Measurements from ENCODE around the gene OCEL1.
"Not testable (repeated sequence)": the region's sequence is repeated elsewhere in the genome, so short reads cannot be mapped to it uniquely, and the experiment has no call there.

Gene OCEL1

DNA sequence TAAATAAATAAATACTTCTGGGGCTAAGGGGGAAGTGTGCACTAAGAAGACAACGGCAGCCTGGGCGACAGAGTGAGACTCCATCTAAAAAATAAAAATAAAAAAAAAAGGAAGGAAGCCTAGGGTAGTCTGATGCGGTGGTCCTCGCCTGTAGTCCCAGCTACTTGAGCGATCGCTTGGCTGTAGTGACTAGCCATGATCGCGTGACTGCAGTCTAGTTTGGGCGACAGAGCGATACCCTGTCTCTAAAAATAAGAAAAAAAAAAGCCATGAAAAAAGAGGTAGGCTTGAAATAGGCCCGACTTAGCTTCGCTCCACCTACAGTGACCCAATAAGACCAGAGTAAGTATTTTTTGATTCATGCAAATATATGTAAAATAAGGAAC lies 40.6 kb downstream of the OCEL1 start:
- no peak for DNase-seq

DNA sequence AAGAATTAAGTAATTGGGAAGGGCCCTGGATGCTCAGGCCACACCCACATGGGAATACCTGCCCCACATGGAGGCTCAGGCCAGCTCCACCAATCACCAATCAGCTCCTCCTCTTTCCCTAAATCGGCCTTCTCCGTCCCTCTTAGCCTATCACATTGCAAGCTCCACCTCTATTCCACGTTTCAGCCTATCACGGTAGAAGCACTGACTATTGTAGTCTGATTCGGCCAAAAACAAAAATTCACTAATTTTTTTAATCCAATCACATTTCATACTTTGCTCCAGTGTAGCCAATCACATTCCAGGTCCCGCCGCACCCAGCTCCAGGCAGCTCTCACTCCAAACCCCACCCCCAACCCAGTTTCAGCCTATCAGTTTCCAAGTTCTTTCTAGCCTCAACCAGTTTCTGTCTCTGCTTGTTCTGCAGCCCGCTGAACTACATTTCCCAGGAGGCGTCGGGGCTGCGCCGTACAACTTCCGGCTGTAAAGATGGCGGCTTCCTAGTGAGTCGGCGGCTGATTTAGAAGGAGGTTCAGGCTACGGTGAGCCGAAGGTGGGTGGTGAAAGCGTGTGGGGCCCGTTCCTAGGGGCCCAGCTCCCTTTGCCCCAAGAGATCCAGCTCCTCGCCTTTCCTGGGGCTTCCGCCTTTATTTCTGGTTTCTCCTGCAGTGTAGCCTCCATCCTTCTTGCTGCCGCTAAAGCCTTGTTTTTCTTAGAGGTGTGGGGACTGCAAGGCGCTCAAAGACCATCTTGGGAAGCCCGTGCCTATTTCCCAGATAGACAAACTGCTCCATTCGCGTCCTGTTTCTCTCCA lies 41.2 kb downstream of the OCEL1 start, which contains the start of gene BABAM1:
Gene BABAM1 (plus strand): TSS at position 469 of the 814 bp plus-strand sequence. CDS start 1,364 bp downstream, outside the sequence.
- peak; percentile 97 for DNase-seq

DNA sequence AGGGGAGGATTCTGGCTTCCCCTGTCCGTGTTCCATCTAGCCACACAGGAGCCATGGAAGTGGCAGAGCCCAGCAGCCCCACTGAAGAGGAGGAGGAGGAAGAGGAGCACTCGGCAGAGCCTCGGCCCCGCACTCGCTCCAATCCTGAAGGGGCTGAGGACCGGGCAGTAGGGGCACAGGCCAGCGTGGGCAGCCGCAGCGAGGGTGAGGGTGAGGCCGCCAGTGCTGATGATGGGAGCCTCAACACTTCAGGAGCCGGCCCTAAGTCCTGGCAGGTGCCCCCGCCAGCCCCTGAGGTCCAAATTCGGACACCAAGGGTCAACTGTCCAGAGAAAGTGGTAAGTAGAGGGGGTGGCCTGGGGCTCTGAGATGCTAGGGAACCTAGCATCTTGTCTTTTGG lies 42.7 kb downstream of the OCEL1 start:
- DNase-seq, result no peak

DNA sequence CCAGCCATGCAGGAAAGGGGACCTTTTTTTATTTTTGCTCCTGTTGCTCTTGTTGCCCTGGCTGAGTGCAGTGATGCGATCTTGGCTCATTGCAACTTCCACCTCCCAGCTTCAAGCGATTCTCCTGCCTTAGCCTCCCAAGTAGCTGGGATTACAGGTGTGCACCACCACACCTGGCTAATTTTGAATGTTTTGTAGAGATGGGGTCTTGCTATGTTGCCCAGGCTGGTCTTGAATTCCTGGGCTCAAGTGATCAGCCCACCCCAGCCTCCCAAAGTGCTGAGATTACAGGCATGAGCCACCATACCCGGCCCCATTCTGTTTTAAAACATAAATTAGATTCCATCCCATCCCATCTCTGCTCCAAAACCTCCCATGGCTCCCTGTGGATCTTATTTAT lies 48.9 kb downstream of the OCEL1 start:
- DNase-seq, result not testable (repeated sequence)

DNA sequence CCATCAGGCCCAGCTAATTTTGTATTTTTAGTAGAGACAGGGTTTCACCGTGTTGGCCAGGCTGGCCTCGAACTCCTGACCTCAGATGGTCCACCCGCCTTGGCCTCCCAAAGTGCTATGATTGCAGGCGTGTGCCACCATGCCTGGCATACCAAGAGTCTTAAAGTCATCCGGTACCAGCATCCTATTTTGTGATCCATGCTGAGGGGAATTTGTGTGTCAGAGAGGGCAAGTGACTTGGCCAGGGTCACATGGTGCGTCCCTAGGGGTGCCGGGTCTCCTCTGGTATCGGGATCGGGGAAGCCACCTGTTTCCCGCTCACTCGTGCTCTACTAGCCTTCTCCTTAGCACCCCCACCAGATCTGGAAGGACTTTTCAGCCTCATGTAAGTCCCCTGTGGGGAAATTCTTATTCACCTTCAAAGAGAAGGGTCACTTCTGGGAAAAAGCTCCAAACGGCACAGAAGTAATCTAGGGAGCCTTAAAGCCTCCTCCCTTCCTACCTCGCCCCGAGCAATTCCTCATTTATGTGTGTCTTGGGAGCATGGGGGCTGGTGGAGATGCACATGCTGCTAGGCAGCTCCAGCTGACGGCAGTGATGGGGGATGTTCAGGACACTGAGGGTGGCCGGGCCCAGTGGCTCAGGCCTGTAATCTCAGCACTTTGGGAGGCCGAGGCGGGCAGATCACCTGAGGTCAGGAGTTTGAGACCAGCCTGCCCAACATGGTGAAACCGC lies 49.6 kb downstream of the OCEL1 start:
- no peak for DNase-seq
